GM23248 (cell line): ENCODE data around the gene IFNK.

Source experiments
- EZH2 ChIP-seq: fragments of 200-600 bp; sonication (generic); IDR thresholded peaks from 2 replicates; pipeline ENCODE4 v1.6.1; 2018; ENCODE audit warnings: antibody characterized with exemption, mild to moderate bottlenecking; ENCODE audit not compliant: insufficient read depth, poor library complexity, severe bottlenecking
- EZH2phosphoT487 ChIP-seq: fragments of 200-600 bp; sonication (generic); IDR thresholded peaks from 2 replicates; pipeline ENCODE4 v1.6.1; 2018; ENCODE audit warnings: antibody characterized with exemption, moderate library complexity, mild to moderate bottlenecking, low read depth; ENCODE audit not compliant: insufficient read depth

DNA sequence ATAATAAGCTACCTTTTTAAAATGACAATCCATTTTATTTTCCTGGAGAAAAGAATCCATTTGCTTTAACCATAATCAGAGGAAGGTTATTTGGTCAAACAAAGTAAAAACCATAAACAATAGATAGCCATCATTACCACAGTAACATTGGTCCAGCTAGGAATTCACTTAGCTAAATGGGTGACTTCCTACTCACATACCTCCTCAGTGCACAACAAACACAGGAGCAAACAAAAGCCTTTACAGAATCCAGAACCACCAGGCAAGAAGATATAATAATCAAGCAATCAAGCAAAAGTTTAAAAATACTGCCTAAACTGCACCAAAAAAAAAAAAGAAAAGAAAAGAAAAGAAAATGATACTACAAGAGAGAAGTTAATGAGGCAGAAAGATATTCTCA, 949 bp upstream of the IFNK start:
- TF ChIP-seq EZH2: no peak
- TF ChIP-seq EZH2phosphoT487: no peak
